Cerebellar nuclear complex (tissue), 1 donor: Measurements from ENCODE around the gene CWC27.

Experiments used
- DNase-seq, 2 experiments: peaks; one replicate each; lab custom pipeline; 2025; lab: John Stamatoyannopoulos, UW

The CWC27 gene

DNA sequence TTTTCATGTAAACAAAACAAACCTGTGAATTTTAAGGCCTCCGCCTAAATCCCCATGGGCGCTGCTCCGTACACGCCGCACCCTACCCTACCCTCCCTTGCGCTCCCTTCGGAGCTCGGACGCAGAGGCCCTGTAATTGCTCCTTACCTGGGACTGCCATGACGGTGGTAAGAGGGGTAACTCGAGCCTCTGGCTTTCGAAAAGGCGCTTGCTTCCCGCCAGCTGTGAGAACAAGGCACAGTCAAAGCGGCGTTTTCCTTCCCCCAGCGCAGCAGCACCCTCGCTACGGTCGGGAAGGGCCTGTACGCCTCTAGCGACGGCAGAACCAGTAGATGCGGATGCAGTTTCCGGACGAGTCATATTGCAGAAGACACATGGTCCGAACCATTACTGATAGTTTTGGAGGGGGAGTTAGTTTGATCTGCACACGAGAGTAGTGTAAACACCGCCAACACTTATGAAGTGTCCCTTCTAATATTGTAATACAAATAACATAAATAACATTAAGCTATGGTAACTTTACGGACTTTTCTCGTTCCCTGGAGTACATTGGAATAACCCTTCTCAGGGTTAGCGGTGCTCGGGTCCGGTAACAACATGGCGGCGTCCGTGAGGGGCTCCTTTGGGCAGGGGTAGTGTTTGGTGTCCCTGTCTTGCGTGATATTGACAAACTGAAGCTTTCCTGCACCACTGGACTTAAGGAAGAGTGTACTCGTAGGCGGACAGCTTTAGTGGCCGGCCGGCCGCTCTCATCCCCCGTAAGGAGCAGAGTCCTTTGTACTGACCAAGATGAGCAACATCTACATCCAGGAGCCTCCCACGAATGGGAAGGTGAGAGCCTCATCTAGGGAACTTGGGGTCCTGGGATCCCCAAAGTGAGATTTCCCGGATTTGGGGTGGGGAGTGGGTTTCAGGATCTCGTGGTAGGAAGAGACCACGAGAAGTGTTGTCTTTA lies at the start of gene CWC27, which contains the start of gene SREK1IP1:
Gene CWC27, plus strand, starts transcription at position 573 of the 955 bp plus-strand sequence. Its CDS starts 217 bp downstream, at position 790.
Gene SREK1IP1, minus strand, starts transcription at position 334 of the 955 bp plus-strand sequence. Its CDS starts 174 bp downstream, at position 160.
- DNase-seq, result peak in 1 of 2 experiments; percentile 50

- no peak for DNase-seq
Measured at GRCh38 chr5:64722588-64722987, 46.1 kb upstream of the CWC27 start.

- no peak for DNase-seq
Measured at GRCh38 chr5:64727150-64727549, 41.6 kb upstream of the CWC27 start.

GRCh38 chr5:64742411-64742810 lies 26.3 kb upstream of the CWC27 start:
- no peak for DNase-seq

- DNase-seq, result no peak
Measured at GRCh38 chr5:64742821-64743220, 25.9 kb upstream of the CWC27 start.

GRCh38 chr5:64744914-64745313 lies 23.8 kb upstream of the CWC27 start:
- DNase-seq, result no peak

GRCh38 chr5:64746446-64746845 lies 22.3 kb upstream of the CWC27 start:
- no peak for DNase-seq

DNA sequence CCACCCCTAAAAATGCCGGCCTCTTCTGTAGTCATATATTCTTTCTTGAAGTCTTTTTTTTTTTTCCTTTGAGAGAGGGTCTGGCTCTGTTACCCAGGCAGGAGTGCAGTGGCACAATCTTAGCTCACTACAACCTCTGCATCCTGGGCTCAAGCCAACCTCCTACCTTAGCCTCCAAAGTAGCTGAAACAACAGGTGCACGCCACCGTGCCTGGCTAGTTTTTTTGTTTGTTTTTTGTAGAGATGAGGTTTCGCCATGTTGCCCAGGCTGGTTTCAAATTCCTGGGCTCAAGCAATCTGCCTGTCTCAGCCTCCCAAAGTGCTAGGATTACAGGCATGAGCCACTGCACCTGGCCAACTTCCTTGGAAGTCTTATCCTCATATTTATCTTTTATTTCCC lies 19.3 kb upstream of the CWC27 start:
- no peak for DNase-seq

DNA sequence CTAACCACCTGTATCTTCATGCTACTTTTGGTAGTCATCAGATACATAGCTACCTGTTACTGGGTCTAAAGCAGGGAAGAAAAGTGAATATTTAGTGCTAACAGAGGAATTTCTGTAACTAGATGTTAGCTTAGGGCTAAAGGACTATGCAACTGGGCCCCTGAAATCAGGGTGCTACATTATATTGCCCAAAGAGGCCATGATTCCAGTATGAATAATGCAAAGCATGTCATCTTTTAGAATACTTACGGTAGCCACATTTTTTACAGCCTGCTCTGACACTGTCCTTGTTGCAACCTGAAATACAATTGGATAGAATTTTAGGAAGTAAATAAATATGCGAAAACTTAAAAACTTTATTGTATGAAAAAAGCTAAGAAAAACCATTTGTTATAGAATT lies 14.7 kb upstream of the CWC27 start:
- DNase-seq, result no peak

DNA sequence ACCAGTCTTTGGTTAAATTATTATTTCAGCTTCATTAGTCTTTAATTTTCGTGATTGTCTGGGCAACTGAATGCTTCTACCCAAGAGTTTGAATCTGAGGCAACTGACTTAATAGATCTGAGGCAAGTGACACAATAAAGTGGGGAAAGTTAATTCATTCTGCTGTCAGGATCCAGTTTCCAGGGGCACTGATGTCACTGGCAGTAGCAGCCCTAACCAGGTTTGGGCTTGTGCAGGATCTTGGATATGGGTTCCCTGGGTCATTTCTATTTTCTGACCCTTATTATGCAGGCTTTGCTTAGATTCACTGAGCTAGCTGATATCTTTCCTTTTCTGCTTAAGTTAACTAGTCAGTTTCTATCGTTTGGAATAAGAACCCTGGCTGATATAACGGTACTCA lies 9.8 kb upstream of the CWC27 start:
- DNase-seq, result no peak

- DNase-seq, result no peak
Measured at GRCh38 chr5:64759960-64760660, 8.6 kb upstream of the CWC27 start.

- no peak for DNase-seq
Measured at GRCh38 chr5:64763948-64764503, 4.7 kb upstream of the CWC27 start.

- no peak for DNase-seq
Measured at GRCh38 chr5:64765804-64766504, 2.8 kb upstream of the CWC27 start.

- DNase-seq, result no peak
Measured at GRCh38 chr5:64766941-64767340, 1.8 kb upstream of the CWC27 start.

DNA sequence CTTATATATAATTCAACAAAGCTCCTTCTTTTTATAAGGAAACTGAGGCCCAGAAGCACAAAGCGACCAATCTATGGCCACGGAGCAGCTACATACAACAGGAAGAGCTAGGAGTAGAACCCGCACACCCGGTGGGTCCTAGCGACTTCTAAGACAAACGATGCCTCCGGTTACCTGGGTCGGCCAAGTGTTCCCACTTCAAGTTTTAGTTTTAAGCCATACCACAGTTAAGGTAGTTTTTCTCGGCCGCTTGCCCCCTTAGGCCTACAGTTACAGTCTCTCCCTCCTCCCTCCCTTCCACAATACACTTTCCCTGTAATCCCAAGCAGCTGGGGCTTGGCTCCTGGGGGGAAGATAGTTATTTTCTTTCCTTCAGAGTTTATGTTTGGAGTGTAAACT lies 772 bp upstream of the CWC27 start:
- no peak for DNase-seq

DNA sequence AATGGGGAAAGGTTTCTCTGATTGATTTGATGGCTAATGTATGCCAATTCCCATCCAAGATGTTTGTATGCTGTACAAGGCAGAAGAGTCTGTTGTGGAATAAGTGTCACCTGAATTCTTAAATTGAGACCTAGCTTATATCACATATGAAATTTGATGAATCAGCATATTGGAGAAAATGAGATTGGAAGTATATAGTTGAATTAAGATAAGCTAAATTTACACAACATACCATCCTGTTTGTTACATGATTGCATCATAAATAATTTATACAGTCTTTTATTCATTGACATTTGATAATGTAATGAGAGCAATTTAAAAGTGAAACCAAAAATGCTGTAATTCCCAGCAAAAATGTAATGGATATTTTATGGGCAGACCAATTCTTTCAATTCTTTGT lies 1.1 kb downstream of the CWC27 start:
- DNase-seq, result no peak

- DNase-seq, result no peak
Measured at GRCh38 chr5:64771736-64772135, 3.0 kb downstream of the CWC27 start.

DNA sequence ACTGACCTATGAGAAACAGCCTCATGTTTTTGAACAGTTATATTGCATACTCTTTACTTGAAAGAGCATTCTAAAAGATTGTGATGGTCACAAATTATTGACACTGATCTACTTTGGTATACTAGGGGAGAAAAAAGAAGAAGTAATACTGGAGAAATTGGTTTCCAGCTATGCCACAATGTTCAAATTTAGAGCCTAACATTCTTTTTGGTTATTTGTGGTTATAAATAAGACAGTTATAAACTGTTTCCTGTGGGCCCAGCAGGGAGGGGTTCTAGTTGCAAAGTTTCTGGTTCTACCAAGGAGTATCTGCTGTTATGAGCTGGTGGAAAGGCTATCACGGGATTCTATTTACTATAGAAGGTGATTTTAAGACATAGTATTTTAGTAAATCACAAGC lies 4.8 kb downstream of the CWC27 start:
- DNase-seq, result no peak

DNA sequence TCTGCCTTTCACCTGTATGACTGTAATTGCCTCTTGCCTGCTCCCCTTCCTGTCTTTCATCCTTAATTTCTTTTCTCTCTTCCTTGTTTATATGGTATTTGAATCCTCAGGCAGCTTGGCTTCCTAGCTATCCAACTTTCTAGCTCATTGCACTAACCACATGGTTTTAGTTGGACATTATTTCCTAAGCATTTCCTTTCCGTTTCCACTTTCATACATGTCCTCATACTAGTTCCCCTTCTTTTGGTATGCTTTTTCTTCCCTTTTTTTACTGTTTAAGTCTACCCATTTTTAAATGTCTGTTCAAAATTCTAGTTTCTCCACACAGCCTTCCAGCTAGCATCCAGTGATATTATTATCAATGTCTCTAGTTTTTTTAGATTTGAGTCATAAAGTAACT lies 6.6 kb downstream of the CWC27 start:
- no peak for DNase-seq

DNA sequence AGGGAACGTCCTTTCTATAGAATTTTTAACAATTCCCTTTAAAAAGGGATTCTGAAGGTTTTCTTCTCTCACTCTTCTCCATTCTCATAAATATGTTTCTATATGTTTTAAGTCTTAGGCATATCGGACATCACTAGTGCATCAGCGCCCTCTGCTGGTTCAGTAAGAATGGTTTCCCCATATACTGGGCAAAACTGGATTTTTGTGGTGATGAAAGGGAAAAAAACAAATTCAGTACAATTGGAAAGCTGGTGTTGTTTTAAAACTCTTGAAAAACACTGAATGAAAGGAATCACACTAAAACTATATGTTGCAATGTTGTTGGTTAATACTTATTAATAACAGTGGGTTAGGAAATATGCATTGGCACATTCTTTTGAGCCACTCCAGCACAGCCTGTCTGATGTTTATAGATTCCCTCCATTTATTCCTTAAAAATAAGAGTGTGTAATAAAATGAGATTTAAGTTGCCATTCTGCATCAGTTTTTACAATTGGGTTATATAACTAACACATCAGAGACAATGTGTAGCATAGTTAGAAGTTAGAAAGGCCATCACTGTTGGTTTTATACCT lies 15.8 kb downstream of the CWC27 start:
- DNase-seq, result peak in 1 of 2 experiments; percentile 13

DNA sequence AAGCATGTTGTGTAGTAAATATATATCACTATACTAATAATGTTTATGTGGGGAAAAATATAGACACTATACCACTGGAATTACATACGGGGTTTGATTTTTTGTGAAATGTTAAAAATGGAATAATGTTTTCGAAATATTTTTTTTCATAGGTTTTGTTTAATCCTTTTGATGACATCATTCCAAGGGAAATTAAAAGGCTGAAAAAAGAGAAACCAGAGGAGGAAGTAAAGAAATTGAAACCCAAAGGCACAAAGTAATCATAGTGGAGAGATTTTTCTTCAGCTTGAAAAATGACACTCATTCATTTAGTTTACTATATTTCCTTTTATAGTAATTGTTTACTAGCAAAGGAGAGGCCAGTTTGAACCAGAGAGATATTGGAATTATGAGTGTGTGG lies 17.6 kb downstream of the CWC27 start:
- DNase-seq, result no peak

DNA sequence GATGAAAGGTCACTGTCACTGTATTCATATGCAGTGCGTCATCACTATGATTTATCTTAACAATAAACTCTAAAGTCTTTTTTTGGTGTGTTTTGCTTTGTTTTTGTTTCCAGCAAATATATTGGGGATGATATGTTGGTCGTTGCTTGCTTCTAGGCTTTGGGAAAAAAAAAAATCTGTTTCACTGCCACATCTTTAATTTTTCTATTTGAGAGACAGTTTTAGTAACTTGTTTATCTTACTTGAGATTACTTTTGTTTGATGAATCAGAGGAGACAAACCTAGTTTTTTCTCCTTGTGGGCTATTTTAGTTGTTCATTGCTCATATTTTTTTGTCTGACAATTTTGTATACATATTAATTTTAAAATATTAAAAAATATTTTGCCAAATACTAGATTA lies 19.4 kb downstream of the CWC27 start:
- DNase-seq, result no peak
